ENCODE measurements around the gene NCOA4. TPM values are rescaled to one million over a fixed set of nuclear protein-coding genes. Genes with fewer than 3 reads are reported as not detected.
"Not testable (repeated sequence)": the region's sequence is repeated elsewhere in the genome, so short reads cannot be mapped to it uniquely, and the experiment has no call there.

NCOA4 gene
- total RNA-seq, 4 donors from 2014 or later = 139 to 173 (median 157) TPM

DNA sequence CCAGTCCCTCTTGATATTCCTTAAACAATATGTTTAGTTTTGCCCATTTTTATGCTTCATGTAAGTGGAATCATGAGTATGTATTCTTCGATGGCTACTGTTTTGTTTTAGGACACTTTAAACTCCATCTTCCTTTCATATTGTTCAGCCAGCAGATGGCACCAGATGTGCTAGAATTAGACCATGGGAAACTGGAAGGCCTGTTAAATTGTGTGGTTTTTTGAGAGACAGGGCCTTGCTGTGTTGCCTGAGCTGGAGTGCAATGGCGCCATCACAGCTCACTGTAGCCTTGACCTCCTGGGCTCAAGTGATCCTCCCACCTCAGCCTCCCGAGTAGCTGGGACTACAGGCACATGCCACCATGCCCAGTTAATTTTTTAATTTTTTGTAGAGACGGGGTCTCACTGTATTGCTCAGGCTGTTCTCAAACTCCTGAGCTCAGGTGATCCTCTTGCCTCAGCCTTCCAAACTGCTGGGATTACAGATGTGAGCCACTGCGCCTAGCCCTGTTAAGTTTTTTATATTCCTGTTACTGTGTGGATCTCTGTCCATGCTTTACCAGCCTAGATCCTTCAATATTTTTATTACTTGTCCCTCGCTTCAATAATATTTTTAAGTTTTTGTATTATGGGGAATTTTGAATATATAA lies 46.8 kb downstream of the NCOA4 start:
- intact Hi-C loops (cut with DNase I; ENCODE audit: low total_unique reads) = loop anchor here (5.0 kb wide), 1 partner anchor 39 kb away; no protein-coding TSS in a partner anchor
- peak in 1 of 2 donors; percentile 54 for ATAC-seq
- DNase-seq; H3K9me3 ChIP-seq; in situ Hi-C loops (cut with MboI; ENCODE audit: low sequenced_read_pairs in 4 of 4); H3K27me3 ChIP-seq; H3K4me3 ChIP-seq: not testable (repeated sequence)
- TF ChIP-seq, protein P1, sequence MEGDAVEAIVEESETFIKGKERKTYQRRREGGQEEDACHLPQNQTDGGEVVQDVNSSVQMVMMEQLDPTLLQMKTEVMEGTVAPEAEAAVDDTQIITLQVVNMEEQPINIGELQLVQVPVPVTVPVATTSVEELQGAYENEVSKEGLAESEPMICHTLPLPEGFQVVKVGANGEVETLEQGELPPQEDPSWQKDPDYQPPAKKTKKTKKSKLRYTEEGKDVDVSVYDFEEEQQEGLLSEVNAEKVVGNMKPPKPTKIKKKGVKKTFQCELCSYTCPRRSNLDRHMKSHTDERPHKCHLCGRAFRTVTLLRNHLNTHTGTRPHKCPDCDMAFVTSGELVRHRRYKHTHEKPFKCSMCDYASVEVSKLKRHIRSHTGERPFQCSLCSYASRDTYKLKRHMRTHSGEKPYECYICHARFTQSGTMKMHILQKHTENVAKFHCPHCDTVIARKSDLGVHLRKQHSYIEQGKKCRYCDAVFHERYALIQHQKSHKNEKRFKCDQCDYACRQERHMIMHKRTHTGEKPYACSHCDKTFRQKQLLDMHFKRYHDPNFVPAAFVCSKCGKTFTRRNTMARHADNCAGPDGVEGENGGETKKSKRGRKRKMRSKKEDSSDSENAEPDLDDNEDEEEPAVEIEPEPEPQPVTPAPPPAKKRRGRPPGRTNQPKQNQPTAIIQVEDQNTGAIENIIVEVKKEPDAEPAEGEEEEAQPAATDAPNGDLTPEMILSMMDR (IDR thresholded peaks at IDR 0.05 in 4 of 5, conservative IDR thresholded peaks at IDR 0.05 in 1 of 5) = peak in 3 of 5 experiments; percentile 20 to 37 (median 28)
- H3K27ac ChIP-seq = peak overlapping the region in 1 of 4 donors; percentile 31
- peaks cover 8 to 14% of the 10 kb centered on the region in 2 donors for H3K4me1 ChIP-seq
- peaks cover 0 to 11% of the 10 kb centered on the region in 2 donors for H3K36me3 ChIP-seq

DNA sequence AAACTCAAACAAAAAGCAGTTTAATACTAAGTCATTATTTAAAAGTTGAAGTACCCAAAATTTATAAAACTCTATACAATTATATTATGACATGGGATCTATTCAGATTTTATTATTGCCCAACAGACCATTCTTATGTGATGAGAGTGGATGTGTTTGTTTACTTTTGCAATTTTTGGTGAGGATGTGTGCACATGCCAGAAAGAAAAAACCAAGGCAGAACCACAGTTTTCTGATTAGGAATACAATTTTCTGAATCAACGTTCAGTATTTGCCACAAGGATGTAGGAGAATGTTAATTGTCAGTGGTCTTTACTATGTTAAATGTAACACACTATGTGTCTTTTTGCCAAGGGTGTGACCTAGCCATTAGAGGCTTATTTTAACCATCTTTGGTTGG lies 49.1 kb downstream of the NCOA4 start:
- H3K4me3 ChIP-seq; DNase-seq; ATAC-seq; H3K9me3 ChIP-seq; in situ Hi-C loops (cut with MboI; ENCODE audit: low sequenced_read_pairs in 4 of 4); H3K27me3 ChIP-seq: not testable (repeated sequence)
- peaks cover 0 to 11% of the 10 kb centered on the region in 2 donors for H3K36me3 ChIP-seq
- intact Hi-C loops (cut with DNase I; ENCODE audit: low total_unique reads) = loop anchor here (5.0 kb wide), 1 partner anchor 41 kb away; no protein-coding TSS in a partner anchor
- peak overlapping the region in 1 of 4 donors; percentile 27 for H3K27ac ChIP-seq
- peaks cover 13 to 14% of the 10 kb centered on the region in 2 donors for H3K4me1 ChIP-seq

DNA sequence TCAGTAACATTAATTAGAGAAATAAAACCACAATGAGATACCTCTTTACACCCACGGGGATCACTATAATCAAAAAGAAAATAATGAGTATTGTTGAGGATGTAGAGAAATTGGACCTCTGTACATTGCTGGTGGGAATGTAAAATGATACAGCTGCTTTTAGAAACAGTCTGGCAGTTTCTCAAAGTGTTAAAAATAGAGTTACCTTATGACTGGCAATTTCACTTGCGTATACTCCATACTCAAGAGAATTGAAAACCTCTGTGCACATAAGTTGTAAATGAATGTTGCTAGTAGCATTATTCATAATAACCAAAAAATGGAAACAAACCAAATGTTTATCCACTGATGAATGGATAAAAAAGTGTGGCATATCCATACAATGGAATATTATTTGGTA lies 51.9 kb downstream of the NCOA4 start:
- intact Hi-C loops (cut with DNase I; ENCODE audit: low total_unique reads); H3K36me3 ChIP-seq; H3K9me3 ChIP-seq; H3K4me3 ChIP-seq; in situ Hi-C loops (cut with MboI; ENCODE audit: low sequenced_read_pairs in 4 of 4); H3K27me3 ChIP-seq; DNase-seq: not testable (repeated sequence)
- Histone ChIP-seq H3K27ac (peak overlapping the region; percentile 74 to 89 (median 78)), H3K4me1 (peaks cover 17 to 19% of the 10 kb centered on the region in 2 donors)
- ATAC-seq = peak; percentile 96 to 99

DNA sequence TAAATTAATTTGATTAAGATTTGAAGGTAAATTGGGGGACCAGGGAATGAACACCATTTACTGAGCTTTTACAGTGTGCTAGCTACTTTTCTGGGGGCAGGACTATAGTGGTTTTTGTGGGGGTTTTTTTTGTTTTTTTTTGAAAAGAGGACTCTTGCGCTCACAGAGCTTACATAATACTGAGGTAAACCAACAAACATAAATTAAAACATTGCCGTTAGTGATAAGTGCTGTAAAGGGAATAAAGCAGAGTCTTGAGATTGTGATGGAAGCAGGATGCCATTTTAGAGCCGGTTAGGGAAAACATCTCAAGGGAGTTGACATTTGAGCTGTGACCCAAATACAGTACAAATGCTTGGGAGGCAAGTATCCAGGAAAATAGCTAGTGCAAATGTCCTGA lies 56.4 kb downstream of the NCOA4 start:
- in situ Hi-C loops (cut with MboI; ENCODE audit: low sequenced_read_pairs in 4 of 4); DNase-seq; H3K9me3 ChIP-seq; ATAC-seq; H3K36me3 ChIP-seq; intact Hi-C loops (cut with DNase I; ENCODE audit: low total_unique reads); H3K27me3 ChIP-seq: not testable (repeated sequence)
- H3K4me1 ChIP-seq = peaks cover 29 to 31% of the 10 kb centered on the region in 2 donors
- H3K4me3 ChIP-seq = peak overlapping the region in 1 of 4 donors; percentile 82
- peak overlapping the region; percentile 15 to 91 (median 63) for H3K27ac ChIP-seq

DNA sequence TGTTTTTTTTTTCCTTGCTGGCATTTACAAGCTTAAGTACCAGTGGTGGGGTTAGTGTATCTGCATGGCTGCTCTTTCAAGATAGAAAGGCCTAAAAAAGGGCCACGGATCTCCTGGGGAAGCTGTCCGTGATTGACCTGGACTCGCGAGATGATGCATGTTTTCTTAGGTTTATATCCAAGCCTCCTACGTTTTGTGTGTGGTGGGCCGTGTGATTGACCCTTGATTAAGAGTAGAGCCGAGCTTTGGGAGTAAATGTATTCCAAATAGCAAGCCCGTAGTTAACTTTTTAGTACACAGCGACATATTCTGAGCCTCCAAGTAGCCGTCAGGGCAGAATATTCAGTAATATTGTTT lies 57.6 kb downstream of the NCOA4 start:
- ATAC-seq = peak; percentile 13 to 40
- Histone ChIP-seq H3K4me1 (peaks cover 24 to 28% of the 10 kb centered on the region in 2 donors), H3K27ac (peak overlapping the region; percentile 85 to 91 (median 88)), H3K4me3 (peak overlapping the region; percentile 75 to 88 (median 80))
- H3K27me3 ChIP-seq; DNase-seq; in situ Hi-C loops (cut with MboI; ENCODE audit: low sequenced_read_pairs in 4 of 4); H3K36me3 ChIP-seq; H3K9me3 ChIP-seq; intact Hi-C loops (cut with DNase I; ENCODE audit: low total_unique reads): not testable (repeated sequence)

DNA sequence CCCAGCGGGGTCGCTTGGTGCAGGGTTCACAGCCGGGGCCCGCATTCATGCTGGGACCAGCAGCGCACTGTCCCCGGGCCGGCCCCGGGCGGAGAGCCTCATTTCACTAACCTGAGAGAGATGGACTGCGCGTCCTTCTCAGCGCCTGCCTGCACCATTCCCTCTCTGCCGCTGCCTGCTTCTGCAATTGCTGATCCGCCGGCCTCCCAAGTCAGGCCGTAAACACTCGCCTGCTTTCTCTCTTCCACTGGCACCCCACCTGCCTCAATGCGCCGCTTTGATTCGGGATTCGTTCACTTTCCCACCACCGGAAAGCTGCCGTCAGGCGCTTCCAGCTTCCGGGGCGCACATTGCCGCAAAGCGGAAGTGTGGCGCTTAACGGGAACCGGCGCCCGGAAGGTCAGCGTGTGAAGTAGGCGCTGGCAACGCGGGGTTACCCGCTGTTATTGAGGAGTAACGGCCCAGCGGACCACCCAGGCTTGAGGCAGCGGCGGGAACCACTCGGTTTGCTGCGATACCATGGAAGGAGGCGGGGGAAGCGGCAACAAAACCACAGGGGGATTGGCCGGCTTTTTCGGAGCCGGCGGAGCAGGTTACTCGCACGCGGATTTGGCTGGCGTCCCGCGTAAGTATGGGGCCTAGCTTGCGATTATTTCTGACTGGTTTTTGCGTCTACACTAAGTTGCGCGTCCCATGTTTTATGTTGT lies 58.2 kb downstream of the NCOA4 start, which contains the start of gene TIMM23:
Gene TIMM23 (plus strand): TSS at position 384 of the 707 bp plus-strand sequence. CDS start 136 bp downstream, at position 520.
- H3K27me3 ChIP-seq; H3K36me3 ChIP-seq; intact Hi-C loops (cut with DNase I; ENCODE audit: low total_unique reads); H3K9me3 ChIP-seq; in situ Hi-C loops (cut with MboI; ENCODE audit: low sequenced_read_pairs in 4 of 4): not testable (repeated sequence)
- ATAC-seq (peak; percentile 96 to 97), DNase-seq (peak; percentile 73 to 83)
- peaks cover 24 to 28% of the 10 kb centered on the region in 2 donors for H3K4me1 ChIP-seq
- peak within 1 kb of the TSS; percentile 85 to 91 (median 88) for H3K27ac ChIP-seq
- H3K4me3 ChIP-seq = peak within 1 kb of the TSS; percentile 75 to 88 (median 80)
- peak; percentile 53 to 75 for TF ChIP-seq POLR2A (IDR thresholded peaks at IDR 0.05)

DNA sequence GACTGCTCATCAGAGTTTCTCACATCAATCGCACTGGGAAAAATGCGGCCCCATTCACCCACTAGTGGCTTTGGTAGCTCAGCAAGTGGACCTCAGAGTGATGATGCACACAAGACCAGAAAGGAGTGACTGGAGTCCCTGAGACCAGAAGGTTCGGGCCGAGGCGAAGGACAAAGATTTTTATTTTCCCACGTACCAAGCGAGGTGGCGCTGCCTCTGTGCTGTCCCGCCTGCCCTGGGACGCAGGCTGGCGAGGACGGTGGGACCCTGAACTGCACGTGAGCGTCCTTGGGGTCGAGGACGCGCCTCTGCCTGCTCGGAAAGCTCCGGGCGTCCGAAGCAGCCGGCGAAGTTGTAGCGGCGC lies 58.7 kb downstream of the NCOA4 start:
- H3K36me3 ChIP-seq; H3K27me3 ChIP-seq; in situ Hi-C loops (cut with MboI; ENCODE audit: low sequenced_read_pairs in 4 of 4); H3K9me3 ChIP-seq; intact Hi-C loops (cut with DNase I; ENCODE audit: low total_unique reads): not testable (repeated sequence)
- DNase-seq (peak in 1 of 2 donors; percentile 19), ATAC-seq (peak; percentile 4 to 20)
- Histone ChIP-seq H3K27ac (peak overlapping the region; percentile 85 to 91 (median 88)), H3K4me3 (peak overlapping the region; percentile 75 to 88 (median 80)), H3K4me1 (peaks cover 24 to 28% of the 10 kb centered on the region in 2 donors)

DNA sequence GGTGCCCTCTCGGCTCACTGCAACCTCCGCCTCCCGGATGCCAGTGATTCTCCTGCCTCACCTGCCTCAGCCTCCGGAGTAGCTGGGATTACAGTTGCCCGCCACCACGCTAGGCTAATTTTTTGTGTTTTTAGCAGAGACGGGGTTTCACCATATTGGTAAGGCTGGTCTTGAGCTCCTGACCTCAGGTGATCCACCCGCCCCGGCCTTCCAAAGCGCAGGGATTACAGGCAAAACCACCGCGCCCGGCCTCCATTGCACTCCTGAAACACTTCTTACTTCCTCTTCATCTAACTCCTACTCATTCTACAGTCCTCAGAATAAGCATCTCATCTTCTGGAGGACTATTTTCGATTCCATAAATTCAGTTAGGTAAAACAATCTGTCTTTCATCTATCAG lies 59.4 kb downstream of the NCOA4 start:
- H3K4me3 ChIP-seq = peak overlapping the region; percentile 75 to 88 (median 80)
- H3K36me3 ChIP-seq; in situ Hi-C loops (cut with MboI; ENCODE audit: low sequenced_read_pairs in 4 of 4); H3K27ac ChIP-seq; H3K27me3 ChIP-seq; DNase-seq; intact Hi-C loops (cut with DNase I; ENCODE audit: low total_unique reads); H3K9me3 ChIP-seq; ATAC-seq: not testable (repeated sequence)
- peaks cover 24 to 28% of the 10 kb centered on the region in 2 donors for H3K4me1 ChIP-seq

DNA sequence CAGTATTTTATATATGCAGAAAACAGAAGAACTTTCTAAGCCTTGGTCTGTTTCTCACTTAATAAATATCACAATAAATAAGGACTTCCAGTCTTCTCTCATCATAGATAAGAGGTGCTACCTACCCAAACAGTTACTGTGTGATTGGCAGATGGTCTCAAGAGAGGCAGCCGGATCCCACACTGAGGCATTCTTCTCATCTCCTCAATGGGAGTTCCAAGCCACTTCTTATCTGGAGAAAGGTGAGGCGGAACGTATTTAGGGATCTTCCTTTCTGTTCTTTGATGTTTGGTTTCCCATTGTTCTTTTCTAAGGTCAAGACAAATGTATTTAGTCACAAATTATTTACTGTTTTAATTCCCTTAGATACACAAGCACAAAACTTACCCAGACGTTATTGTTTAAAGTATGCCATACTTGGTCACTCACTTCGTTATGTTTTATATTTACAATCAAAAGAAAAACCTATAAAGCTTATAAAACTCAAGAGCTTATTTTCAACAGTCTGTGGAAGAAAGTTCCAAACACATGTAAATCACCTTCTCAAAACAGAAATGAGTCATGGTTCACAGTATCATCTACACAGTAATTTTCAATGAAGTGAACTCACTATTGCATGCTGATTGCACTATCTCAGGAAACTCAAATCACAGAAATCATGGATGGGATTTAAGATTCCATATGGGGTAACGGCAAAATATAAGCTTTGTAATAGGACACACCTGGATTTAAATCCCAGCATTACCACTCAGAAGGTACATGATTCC lies 67.6 kb downstream of the NCOA4 start:
- intact Hi-C loops (cut with DNase I; ENCODE audit: low total_unique reads); H3K36me3 ChIP-seq; DNase-seq; H3K27me3 ChIP-seq; H3K9me3 ChIP-seq; H3K4me1 ChIP-seq; in situ Hi-C loops (cut with MboI; ENCODE audit: low sequenced_read_pairs in 4 of 4); H3K27ac ChIP-seq; ATAC-seq; H3K4me3 ChIP-seq: not testable (repeated sequence)

DNA sequence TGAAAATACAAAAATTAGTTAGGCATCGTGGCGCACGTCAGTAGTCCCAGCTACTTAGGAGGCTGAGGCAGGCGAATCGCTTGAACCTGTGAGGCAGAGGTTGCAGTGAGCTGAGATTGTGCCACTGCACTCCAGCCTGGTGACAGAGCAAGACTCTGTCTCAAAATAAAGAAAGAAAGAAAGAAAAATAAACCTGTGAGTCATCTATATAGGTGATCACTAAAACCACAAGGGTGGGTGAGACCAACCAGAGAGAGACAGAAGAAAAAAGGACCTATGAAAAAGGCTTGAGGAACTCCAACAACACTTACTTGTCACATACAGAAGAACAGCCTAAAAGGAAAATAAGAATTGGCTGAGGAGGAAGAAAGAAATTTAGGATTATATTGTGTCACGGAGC lies 72.5 kb downstream of the NCOA4 start:
- DNase-seq; ATAC-seq; intact Hi-C loops (cut with DNase I; ENCODE audit: low total_unique reads); H3K9me3 ChIP-seq; H3K27me3 ChIP-seq; H3K4me3 ChIP-seq; H3K36me3 ChIP-seq; in situ Hi-C loops (cut with MboI; ENCODE audit: low sequenced_read_pairs in 4 of 4); H3K27ac ChIP-seq; H3K4me1 ChIP-seq: not testable (repeated sequence)

Data from gastrocnemius medialis (tissue), 4 donors.